Measurements from ENCODE around the gene FAM222B.

DNA sequence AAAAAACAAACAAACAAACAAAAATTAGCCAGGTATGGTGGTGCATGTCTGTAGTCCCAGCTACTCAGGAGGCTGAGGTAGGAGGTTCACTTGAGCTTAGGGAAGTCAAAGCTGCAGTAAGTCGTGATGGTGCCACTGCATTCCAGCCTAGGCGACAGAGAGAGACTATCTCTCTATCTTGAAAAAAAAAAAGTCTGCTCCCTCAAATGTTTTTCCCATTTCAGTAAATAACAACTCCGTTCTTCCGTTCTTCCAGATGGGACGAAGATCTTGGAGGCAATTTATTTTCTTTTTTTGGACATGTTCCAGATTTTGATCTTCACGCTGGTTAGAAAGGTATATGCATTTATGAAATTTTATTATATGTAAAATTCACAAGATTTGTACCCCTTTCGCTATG is 31.2 kb upstream of the FAM222B start:
- TF ChIP-seq ZBTB8A (tag by site-specific recombination; IDR thresholded peaks at IDR 0.05) (no peak), BCL11A (tag by site-specific recombination; IDR thresholded peaks at IDR 0.05; ENCODE audit: low read depth) (no peak), SP3 (tag by site-specific recombination; IDR thresholded peaks at IDR 0.05) (no peak)
- TF ChIP-seq, protein P1, sequence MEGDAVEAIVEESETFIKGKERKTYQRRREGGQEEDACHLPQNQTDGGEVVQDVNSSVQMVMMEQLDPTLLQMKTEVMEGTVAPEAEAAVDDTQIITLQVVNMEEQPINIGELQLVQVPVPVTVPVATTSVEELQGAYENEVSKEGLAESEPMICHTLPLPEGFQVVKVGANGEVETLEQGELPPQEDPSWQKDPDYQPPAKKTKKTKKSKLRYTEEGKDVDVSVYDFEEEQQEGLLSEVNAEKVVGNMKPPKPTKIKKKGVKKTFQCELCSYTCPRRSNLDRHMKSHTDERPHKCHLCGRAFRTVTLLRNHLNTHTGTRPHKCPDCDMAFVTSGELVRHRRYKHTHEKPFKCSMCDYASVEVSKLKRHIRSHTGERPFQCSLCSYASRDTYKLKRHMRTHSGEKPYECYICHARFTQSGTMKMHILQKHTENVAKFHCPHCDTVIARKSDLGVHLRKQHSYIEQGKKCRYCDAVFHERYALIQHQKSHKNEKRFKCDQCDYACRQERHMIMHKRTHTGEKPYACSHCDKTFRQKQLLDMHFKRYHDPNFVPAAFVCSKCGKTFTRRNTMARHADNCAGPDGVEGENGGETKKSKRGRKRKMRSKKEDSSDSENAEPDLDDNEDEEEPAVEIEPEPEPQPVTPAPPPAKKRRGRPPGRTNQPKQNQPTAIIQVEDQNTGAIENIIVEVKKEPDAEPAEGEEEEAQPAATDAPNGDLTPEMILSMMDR (tag by site-specific recombination; IDR thresholded peaks at IDR 0.05) = no peak
- TF ChIP-seq, protein P2, sequence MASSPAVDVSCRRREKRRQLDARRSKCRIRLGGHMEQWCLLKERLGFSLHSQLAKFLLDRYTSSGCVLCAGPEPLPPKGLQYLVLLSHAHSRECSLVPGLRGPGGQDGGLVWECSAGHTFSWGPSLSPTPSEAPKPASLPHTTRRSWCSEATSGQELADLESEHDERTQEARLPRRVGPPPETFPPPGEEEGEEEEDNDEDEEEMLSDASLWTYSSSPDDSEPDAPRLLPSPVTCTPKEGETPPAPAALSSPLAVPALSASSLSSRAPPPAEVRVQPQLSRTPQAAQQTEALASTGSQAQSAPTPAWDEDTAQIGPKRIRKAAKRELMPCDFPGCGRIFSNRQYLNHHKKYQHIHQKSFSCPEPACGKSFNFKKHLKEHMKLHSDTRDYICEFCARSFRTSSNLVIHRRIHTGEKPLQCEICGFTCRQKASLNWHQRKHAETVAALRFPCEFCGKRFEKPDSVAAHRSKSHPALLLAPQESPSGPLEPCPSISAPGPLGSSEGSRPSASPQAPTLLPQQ (tag by site-specific recombination; IDR thresholded peaks at IDR 0.05) = no peak
- TF ChIP-seq, protein P3, sequence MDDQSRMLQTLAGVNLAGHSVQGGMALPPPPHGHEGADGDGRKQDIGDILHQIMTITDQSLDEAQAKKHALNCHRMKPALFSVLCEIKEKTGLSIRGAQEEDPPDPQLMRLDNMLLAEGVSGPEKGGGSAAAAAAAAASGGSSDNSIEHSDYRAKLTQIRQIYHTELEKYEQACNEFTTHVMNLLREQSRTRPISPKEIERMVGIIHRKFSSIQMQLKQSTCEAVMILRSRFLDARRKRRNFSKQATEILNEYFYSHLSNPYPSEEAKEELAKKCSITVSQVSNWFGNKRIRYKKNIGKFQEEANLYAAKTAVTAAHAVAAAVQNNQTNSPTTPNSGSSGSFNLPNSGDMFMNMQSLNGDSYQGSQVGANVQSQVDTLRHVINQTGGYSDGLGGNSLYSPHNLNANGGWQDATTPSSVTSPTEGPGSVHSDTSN (CRISPR knock-in tag; IDR thresholded peaks at IDR 0.05) = no peak

Measured in HEK293 (cell line).